Smooth muscle cell of the umbilical artery (primary cell): ENCODE data around the gene CENPF. TPM values are rescaled to one million over a fixed set of nuclear protein-coding genes. Genes with fewer than 3 reads are reported as not detected.

Experiments used
- total RNA-seq: library from RNA; depleted of rRNA; stranded (reverse); fragments of >200 nt; gene quantifications from 2 replicates; pipeline ENCODE4 v1.2.3, GENCODE V29; 2014

The CENPF gene
- 5.6 and 40.5 TPM in 2 replicates for total RNA-seq

DNA sequence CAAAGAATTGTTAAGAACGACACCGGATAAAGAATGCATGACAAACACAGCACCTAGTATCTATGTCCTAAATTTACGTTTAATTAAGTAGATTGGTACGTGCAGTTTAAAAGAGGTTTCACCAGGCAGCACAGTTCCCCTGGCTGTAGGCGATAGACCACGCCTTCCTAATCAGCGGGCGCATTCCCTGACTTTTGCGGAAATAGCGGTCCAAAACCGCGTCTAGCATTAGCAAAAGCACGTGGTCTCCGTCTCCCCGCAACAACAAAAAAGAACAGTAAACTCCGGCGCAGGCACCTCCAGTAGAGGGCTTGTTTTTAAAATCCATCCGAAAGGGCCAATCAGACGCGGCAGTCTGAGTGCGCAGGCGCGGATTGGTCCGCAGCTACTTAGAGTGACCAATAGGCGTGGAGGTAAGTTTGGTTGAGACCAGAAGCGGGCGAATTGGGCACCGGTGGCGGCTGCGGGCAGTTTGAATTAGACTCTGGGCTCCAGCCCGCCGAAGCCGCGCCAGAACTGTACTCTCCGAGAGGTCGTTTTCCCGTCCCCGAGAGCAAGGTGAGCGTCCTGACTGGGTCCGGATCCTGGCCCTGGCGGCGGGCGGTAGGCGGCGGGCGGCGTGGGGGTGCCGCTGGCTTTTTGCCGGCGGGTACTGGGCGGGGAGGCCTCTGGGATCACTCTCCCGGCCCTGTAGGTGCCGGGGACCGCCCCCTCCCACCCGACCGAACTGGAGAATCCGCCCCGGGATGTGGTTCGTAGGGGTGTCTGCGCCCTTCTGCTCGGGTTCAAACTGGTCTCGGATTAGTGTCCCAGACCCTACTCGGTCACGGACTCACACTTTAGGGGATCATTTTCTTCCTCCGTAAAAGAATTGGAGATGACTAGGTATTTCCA, at the start of gene CENPF:
CENPF (plus strand) TSS at position 432 of the 894 bp plus-strand sequence. CDS start 10,560 bp downstream, outside the sequence.

Other genes starting within 250 kb of the CENPF start
- 49.6 and 111 TPM in 2 replicates for gene PTPN14, start 51.6 kb upstream of the CENPF start, total RNA-seq